Epithelial cell of esophagus (primary cell): ENCODE measurements around the gene DIP2C.
"Not testable (repeated sequence)": the region's sequence is repeated elsewhere in the genome, so short reads cannot be mapped to it uniquely, and the experiment has no call there.

Source experiments
- DNase-seq: peaks from one replicate; pipeline ENCODE4 v3.0.0; 2010; ENCODE audit warnings: low read depth
- H3K4me3 ChIP-seq: 2 replicates; pipeline ENCODE4 v1.5.1; 2011; ENCODE audit warnings: mild to moderate bottlenecking, low read length, control low read depth
- CTCF ChIP-seq: IDR thresholded peaks from 2 replicates; pipeline ENCODE4 v1.5.1; 2011; ENCODE audit warnings: low read depth, mild to moderate bottlenecking, low read length, control low read depth, inconsistent platforms; ENCODE audit not compliant: insufficient read depth; ENCODE audit errors: missing control alignments

The DIP2C gene

GRCh38 chr10:636769-637168 lies 52.7 kb downstream of the DIP2C start:
- H3K4me3 ChIP-seq, result no peak overlapping the region
- DNase-seq, result no peak
- no peak for TF ChIP-seq CTCF

- DNase-seq, result no peak
- H3K4me3 ChIP-seq, result no peak overlapping the region
- no peak for TF ChIP-seq CTCF
Measured at GRCh38 chr10:636016-636730, 53.3 kb downstream of the DIP2C start.

- H3K4me3 ChIP-seq, result no peak overlapping the region
- no peak for TF ChIP-seq CTCF
- DNase-seq, result no peak
Measured at GRCh38 chr10:635088-635861, 54.2 kb downstream of the DIP2C start.

GRCh38 chr10:634256-634655 lies 55.2 kb downstream of the DIP2C start:
- H3K4me3 ChIP-seq, result no peak overlapping the region
- TF ChIP-seq CTCF, result no peak
- DNase-seq, result no peak

- no peak overlapping the region for H3K4me3 ChIP-seq
- no peak for TF ChIP-seq CTCF
- no peak for DNase-seq
Measured at GRCh38 chr10:633279-634245, 55.9 kb downstream of the DIP2C start.

- H3K4me3 ChIP-seq, DNase-seq: not testable (repeated sequence)
Measured at GRCh38 chr10:632807-633177, 56.7 kb downstream of the DIP2C start.

- not testable (repeated sequence) for H3K4me3 ChIP-seq
Measured at GRCh38 chr10:632155-632806, 57.2 kb downstream of the DIP2C start.

More at GRCh38 chr10:632155-632806, 57.2 kb downstream of the DIP2C start:
- not testable (repeated sequence) for DNase-seq
